Fibroblast of lung (primary cell): Measurements from ENCODE around the gene ENPEP.

Experiments
- EZH2 ChIP-seq: IDR thresholded peaks from 2 replicates; pipeline ENCODE4 v1.5.1; 2012; ENCODE audit warnings: low read length, control low read depth, mild to moderate bottlenecking; ENCODE audit errors: missing control alignments
- TF ChIP-seq, protein P1 (sequence below), 2 donors: IDR thresholded peaks in 1 of 2; conservative IDR thresholded peaks in 1 of 2; 1 replicate in 1 of 2; 2 replicates in 1 of 2; pipeline ENCODE4 v1.5.1; 2011 to 2012; ENCODE audit warnings: low read length in 2 of 2, control low read depth in 1 of 2, inconsistent platforms in 1 of 2, low read depth in 1 of 2, mild to moderate bottlenecking in 1 of 2

DNA sequence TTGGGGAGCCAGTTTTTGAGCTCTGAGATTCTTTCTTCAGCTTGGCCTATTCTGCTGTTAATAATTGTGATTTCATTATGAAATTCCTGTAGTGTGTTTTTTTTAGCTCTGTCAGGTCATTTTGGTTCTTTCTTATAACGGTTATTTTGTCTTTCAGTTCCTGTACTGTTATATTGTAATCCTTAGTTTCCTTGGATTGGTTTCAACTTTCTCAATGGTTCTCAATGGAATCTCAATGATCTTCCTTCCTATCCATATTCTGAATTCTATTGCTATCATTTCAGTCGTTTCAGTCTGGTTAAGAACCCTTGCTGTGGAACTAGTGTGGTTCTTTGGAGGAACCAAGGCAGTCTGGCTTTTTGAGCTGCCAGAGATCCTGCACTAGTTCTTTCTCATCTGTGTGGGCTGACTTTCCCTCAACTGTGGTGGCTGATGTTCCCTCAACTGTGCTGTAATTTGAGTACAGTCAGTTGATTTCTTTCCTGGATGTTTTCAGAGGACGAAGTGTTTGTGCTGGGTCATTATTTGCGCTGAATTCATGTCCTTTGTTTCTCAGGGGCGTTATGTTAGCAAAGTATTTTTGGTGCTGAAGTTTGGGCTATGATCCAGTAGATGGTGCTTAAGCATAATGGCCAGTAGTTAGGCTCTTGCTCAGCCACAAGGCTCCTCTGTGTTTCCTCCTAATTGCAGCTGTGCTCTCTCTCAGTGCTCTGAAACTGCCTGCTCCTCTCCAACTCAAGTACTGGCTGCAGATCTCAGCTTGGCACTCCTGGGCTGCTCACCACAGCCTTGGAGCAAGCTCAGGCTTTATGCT is 27.5 kb downstream of the ENPEP start:
- TF ChIP-seq, protein P1, sequence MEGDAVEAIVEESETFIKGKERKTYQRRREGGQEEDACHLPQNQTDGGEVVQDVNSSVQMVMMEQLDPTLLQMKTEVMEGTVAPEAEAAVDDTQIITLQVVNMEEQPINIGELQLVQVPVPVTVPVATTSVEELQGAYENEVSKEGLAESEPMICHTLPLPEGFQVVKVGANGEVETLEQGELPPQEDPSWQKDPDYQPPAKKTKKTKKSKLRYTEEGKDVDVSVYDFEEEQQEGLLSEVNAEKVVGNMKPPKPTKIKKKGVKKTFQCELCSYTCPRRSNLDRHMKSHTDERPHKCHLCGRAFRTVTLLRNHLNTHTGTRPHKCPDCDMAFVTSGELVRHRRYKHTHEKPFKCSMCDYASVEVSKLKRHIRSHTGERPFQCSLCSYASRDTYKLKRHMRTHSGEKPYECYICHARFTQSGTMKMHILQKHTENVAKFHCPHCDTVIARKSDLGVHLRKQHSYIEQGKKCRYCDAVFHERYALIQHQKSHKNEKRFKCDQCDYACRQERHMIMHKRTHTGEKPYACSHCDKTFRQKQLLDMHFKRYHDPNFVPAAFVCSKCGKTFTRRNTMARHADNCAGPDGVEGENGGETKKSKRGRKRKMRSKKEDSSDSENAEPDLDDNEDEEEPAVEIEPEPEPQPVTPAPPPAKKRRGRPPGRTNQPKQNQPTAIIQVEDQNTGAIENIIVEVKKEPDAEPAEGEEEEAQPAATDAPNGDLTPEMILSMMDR (conservative IDR thresholded peaks at IDR 0.05 in 1 of 2, IDR thresholded peaks at IDR 0.05 in 1 of 2; ENCODE audit: low read depth in 1 of 2, low read length in 2 of 2) = no peak
- no peak for TF ChIP-seq EZH2
